ENCODE data around the gene CPSF4.

DNA sequence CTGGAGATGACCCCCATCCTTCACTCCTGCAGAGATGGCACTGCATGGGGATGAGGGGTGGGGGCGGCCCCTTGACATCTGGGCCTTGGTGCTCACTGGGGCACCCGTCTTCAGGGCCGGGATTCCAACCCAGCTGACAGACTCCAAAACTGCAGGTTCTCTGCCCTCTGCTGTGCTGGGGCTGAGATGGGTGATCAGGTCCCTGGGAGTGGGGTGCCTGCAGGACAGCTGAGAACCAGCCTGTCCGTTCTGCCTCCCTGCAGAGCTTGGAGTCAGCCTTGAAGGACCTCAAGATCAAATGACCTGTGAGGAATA is 44.6 kb upstream of the CPSF4 start:
- TF ChIP-seq, protein P1, sequence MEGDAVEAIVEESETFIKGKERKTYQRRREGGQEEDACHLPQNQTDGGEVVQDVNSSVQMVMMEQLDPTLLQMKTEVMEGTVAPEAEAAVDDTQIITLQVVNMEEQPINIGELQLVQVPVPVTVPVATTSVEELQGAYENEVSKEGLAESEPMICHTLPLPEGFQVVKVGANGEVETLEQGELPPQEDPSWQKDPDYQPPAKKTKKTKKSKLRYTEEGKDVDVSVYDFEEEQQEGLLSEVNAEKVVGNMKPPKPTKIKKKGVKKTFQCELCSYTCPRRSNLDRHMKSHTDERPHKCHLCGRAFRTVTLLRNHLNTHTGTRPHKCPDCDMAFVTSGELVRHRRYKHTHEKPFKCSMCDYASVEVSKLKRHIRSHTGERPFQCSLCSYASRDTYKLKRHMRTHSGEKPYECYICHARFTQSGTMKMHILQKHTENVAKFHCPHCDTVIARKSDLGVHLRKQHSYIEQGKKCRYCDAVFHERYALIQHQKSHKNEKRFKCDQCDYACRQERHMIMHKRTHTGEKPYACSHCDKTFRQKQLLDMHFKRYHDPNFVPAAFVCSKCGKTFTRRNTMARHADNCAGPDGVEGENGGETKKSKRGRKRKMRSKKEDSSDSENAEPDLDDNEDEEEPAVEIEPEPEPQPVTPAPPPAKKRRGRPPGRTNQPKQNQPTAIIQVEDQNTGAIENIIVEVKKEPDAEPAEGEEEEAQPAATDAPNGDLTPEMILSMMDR (IDR thresholded peaks at IDR 0.05): no peak
- TF ChIP-seq EZH2 (IDR thresholded peaks at IDR 0.05): no peak
